Caco-2 (cell line): ENCODE data around the gene TNNT1. TPM values are rescaled to one million over a fixed set of nuclear protein-coding genes. Genes with fewer than 3 reads are reported as not detected.

ENCODE experiments used
- BruUV-seq: library from RNA; stranded (reverse); fragments of 400-500 nt; replicated peaks from 2 replicates; lab custom pipeline; 2021; lab: Mats Ljungman, UMichigan
- CTCF ChIA-PET: fragments of 300-600 bp; sonication (Branson Sonifier 250); formaldehyde crosslinking; loops from one replicate; lab custom pipeline; 2022; ENCODE audit warnings: antibody characterized with exemption; lab: Charles Lee
- POLR2A ChIA-PET: fragments of 300-600 bp; sonication (Branson Sonifier 250); formaldehyde crosslinking; loops from one replicate; lab custom pipeline; 2022; ENCODE audit warnings: antibody characterized with exemption; lab: Charles Lee
- DNase-seq, 2 experiments: peaks; one replicate each; pipeline versions ENCODE4 v3.0.0 to v3.0.0-alpha.2; 2020 to 2022
- H3K27me3 ChIP-seq: replicated peaks from 2 replicates; pipeline ENCODE4 v1.6.0; 2011; ENCODE audit warnings: low read length; ENCODE audit not compliant: control insufficient read depth, insufficient read depth
- H3K36me3 ChIP-seq: 2 replicates; pipeline ENCODE4 v1.5.1; 2011; ENCODE audit warnings: low read length; ENCODE audit not compliant: control insufficient read depth, insufficient read depth
- H3K4me1 ChIP-seq: fragments of 250-450 bp; sonication (Bioruptor Pico); 2 replicates; pipeline ENCODE4 v1.5.1; 2020; ENCODE audit warnings: mild to moderate bottlenecking
- H3K4me3 ChIP-seq: 2 replicates; pipeline ENCODE4 v1.5.1; 2011; ENCODE audit warnings: low read depth, mild to moderate bottlenecking, control low read depth, low read length
- H3K9me3 ChIP-seq: fragments of 250-450 bp; sonication (Bioruptor Pico); 2 replicates; pipeline ENCODE4 v1.5.1; 2020; ENCODE audit warnings: mild to moderate bottlenecking, moderate library complexity
- H3K27ac Mint-ChIP-seq: one replicate; pipeline ENCODE4 v1.8.0; 2022; ENCODE audit warnings: mixed read lengths; ENCODE audit not compliant: unreplicated experiment
- H3K27me3 Mint-ChIP-seq: one replicate; pipeline ENCODE4 v1.8.0; 2022; ENCODE audit warnings: mixed read lengths; ENCODE audit not compliant: insufficient read depth, unreplicated experiment
- H3K36me3 Mint-ChIP-seq: one replicate; pipeline ENCODE4 v1.8.0; 2022; ENCODE audit warnings: mild to moderate bottlenecking, mixed read lengths; ENCODE audit not compliant: insufficient read depth, unreplicated experiment
- H3K4me1 Mint-ChIP-seq: one replicate; pipeline ENCODE4 v1.8.0; 2022; ENCODE audit warnings: low read depth, mixed read lengths; ENCODE audit not compliant: unreplicated experiment
- H3K4me3 Mint-ChIP-seq: one replicate; pipeline ENCODE4 v1.8.0; 2022; ENCODE audit warnings: mild to moderate bottlenecking, moderate library complexity, mixed read lengths; ENCODE audit not compliant: unreplicated experiment
- H3K9me3 Mint-ChIP-seq: one replicate; pipeline ENCODE4 v1.8.0; 2022; ENCODE audit warnings: mixed read lengths; ENCODE audit not compliant: unreplicated experiment
- CTCF ChIP-seq, 2 experiments: fragments of 200-600 bp in 1 of 2; IDR thresholded peaks; 1 replicate in 1 of 2; 2 replicates in 1 of 2; pipeline versions ENCODE4 v1.5.1 to v1.8.0; 2011 to 2022; ENCODE audit warnings: antibody characterized with exemption in 1 of 2, control low read depth in 1 of 2, inconsistent platforms in 1 of 2, low read depth in 1 of 2, low read length in 1 of 2, mild to moderate bottlenecking in 1 of 2, moderate library complexity in 1 of 2; ENCODE audit not compliant: insufficient read depth in 1 of 2, severe bottlenecking in 1 of 2, unreplicated experiment in 1 of 2
- intact Hi-C: fragments of 100-400 bp; cut with micrococcal nuclease; formaldehyde crosslinking; loops from one replicate; pipeline ENCODE4 v1.10.0; 2022; ENCODE audit not compliant: unreplicated experiment
- total RNA-seq: library from RNA; stranded (reverse); gene quantifications from 2 replicates; pipeline ENCODE4 v1.2.3, GENCODE V29; 2022

TNNT1 gene
- total RNA-seq, 1 experiment from 2014 or later: 18.0 TPM

- H3K27me3 Mint-ChIP-seq: peaks cover 5% of the 10 kb centered on the region
- no peaks in the 10 kb centered on the region for H3K36me3 Mint-ChIP-seq
- CTCF ChIA-PET: no interaction called here
- POLR2A ChIA-PET: no interaction called here
- intact Hi-C loops: no loop called here
- TF ChIP-seq CTCF (IDR thresholded peaks at IDR 0.05; ENCODE audit: insufficient read depth in 1 of 2, low read depth in 1 of 2, low read length in 1 of 2, severe bottlenecking in 1 of 2, unreplicated experiment in 1 of 2): no peak
- H3K27ac Mint-ChIP-seq: no peak overlapping the region
- no TSS peak for BruUV-seq
- Histone ChIP-seq H3K4me1 (no peaks in the 10 kb centered on the region), H3K27me3 (no peaks in the 10 kb centered on the region), H3K4me3 (no peak overlapping the region), H3K9me3 (no peaks in the 10 kb centered on the region), H3K36me3 (no peaks in the 10 kb centered on the region)
- no peak overlapping the region for H3K4me3 Mint-ChIP-seq
- no peaks in the 10 kb centered on the region for H3K9me3 Mint-ChIP-seq
- DNase-seq: no peak
- H3K4me1 Mint-ChIP-seq: no peaks in the 10 kb centered on the region
These were observed 39.6 kb upstream of the TNNT1 start for GRCh38 chr19:55188625-55189024.

GRCh38 chr19:55186080-55186479 is 37.1 kb upstream of the TNNT1 start:
- CTCF ChIA-PET: interaction anchor here (0.6 kb wide), 1 partner anchor 9 kb away, joined by 3 read pairs; no protein-coding TSS in a partner anchor
- no TSS peak for BruUV-seq

GRCh38 chr19:55181740-55182139 is 32.7 kb upstream of the TNNT1 start:
- BruUV-seq: no TSS peak
- Histone ChIP-seq H3K4me3 (no peak overlapping the region), H3K9me3 (no peaks in the 10 kb centered on the region), H3K4me1 (peaks cover 17% of the 10 kb centered on the region; the same call in 1 of the 2 replicates), H3K36me3 (no peaks in the 10 kb centered on the region), H3K27me3 (no peaks in the 10 kb centered on the region)
- H3K4me1 Mint-ChIP-seq: peaks cover 18% of the 10 kb centered on the region
- no peak overlapping the region for H3K27ac Mint-ChIP-seq
- H3K9me3 Mint-ChIP-seq: no peaks in the 10 kb centered on the region
- DNase-seq: no peak
- no peaks in the 10 kb centered on the region for H3K36me3 Mint-ChIP-seq
- ChIA-PET CTCF (interaction anchor here (0.6 kb wide), 1 partner anchor 1581 kb away, joined by 4 read pairs; no protein-coding TSS in a partner anchor), POLR2A (no interaction called here)
- no peak overlapping the region for H3K4me3 Mint-ChIP-seq
- peaks cover 17% of the 10 kb centered on the region for H3K27me3 Mint-ChIP-seq
- intact Hi-C loops: no loop called here
- no peak for TF ChIP-seq CTCF (IDR thresholded peaks at IDR 0.05; ENCODE audit: insufficient read depth in 1 of 2, low read depth in 1 of 2, low read length in 1 of 2, severe bottlenecking in 1 of 2, unreplicated experiment in 1 of 2)

More at GRCh38 chr19:55186080-55186479, 37.1 kb upstream of the TNNT1 start:
- H3K4me3 ChIP-seq: no peak overlapping the region
- intact Hi-C loops: no loop called here
- no peaks in the 10 kb centered on the region for H3K9me3 Mint-ChIP-seq
- H3K27ac Mint-ChIP-seq: no peak overlapping the region
- no peaks in the 10 kb centered on the region for H3K4me1 Mint-ChIP-seq
- H3K27me3 ChIP-seq: no peaks in the 10 kb centered on the region
- POLR2A ChIA-PET: no interaction called here
- H3K27me3 Mint-ChIP-seq: peaks cover 10% of the 10 kb centered on the region
- no peak for TF ChIP-seq CTCF (IDR thresholded peaks at IDR 0.05; ENCODE audit: insufficient read depth in 1 of 2, low read depth in 1 of 2, low read length in 1 of 2, severe bottlenecking in 1 of 2, unreplicated experiment in 1 of 2)
- no peak for DNase-seq
- no peaks in the 10 kb centered on the region for H3K9me3 ChIP-seq
- H3K4me1 ChIP-seq: no peaks in the 10 kb centered on the region
- H3K36me3 ChIP-seq: no peaks in the 10 kb centered on the region
- H3K36me3 Mint-ChIP-seq: no peaks in the 10 kb centered on the region
- H3K4me3 Mint-ChIP-seq: no peak overlapping the region
